ENCODE measurements around the gene GOLGA6L24. TPM values are rescaled to one million over a fixed set of nuclear protein-coding genes. Genes with fewer than 3 reads are reported as not detected.

GOLGA6L24 gene, protein sequence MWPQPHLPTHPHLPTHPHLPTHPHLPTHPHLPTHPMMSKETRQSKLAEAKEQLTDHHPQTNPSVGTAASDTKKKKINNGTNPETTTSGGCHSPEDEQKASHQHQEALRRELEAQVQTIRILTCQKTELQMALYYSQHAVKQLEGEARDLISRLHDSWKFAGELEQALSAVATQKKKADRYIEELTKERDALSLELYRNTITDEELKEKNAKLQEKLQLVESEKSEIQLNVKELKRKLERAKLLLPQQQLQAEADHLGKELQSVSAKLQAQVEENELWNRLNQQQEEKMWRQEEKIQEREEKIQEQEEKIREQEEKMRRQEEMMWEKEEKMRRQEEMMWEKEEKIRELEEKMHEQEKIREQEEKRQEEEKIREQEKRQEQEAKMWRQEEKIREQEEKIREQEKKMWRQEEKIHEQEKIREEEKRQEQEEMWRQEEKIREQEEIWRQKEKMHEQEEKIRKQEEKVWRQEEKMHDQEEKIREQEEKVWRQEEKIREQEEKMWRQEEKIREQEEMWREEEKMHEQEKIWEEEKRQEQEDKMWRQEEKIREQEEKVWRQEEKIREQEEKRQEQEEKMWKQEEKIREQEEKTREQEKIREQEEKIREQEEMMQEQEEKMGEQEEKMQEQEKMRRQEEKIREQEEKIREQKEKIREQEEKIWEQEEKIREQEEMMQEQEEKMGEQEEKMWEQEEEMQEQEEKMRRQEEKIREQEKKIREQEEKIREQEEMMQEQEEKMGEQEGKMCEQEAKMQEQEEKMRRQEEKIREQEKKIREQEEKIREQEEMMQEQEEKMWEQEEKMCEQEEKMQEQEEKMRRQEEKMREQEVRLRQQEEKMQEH
- not detected in 5 replicates for total RNA-seq (2022; extraction: Qiagen RNA extraction)

GRCh38 chr15:28357984-28358383 lies at the start of gene GOLGA6L24:
TSS of gene GOLGA6L24 (minus strand) at chr15:28358084. CDS start at chr15:28358023, 61 bp downstream.

DNA sequence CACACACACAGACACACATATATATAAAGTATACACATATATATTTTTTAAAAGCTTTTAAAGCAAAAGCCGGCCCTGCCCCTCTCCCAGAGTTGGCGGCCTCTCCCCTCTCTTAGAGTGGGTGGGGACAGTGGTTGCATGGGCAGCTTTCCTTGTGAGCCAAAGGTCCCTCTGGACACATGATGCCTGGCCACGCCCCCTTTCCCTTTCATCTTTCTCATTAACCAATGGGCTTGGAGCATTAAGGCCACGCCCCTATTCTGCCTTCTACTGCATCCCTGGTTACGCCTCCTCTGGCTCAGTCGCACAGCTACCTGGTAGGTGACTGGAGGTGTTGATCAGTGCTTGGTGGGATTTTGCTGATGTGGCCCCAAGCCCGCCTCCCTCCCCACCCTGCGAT lies 20.5 kb upstream of the GOLGA6L24 start, which contains the start of gene GOLGA8F:
Gene GOLGA8F (plus strand): TSS at position 301 of the 400 bp plus-strand sequence. CDS start 98 bp downstream, at position 399.

DNA sequence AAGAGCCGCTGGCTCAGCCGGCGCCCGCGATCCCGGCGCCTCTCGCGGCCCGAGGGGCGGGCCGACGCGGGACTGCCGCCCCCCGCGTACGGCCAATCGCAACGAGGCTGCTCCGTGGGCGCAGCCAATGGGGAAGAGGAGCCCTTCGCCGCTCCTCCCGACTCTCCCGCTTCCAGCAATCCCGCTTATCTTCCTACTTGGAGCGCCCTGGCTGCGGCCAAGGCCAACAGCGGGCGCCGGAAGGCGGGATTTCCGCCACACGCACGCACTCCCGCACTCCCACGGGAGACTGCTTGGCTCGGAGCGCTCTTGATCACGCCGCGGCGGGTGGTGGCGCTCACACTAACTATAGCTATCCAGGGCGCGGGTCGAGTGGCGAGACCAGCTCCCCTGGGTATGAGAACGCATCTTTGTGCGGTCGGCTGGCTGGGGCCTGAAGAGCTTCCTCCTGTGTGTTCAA lies 35.7 kb downstream of the GOLGA6L24 start, which contains the start of gene HERC2:
Gene HERC2 (minus strand): TSS at position 51 of the 460 bp plus-strand sequence. CDS start 746 bp downstream, outside the sequence.

Other genes with a start within 250 kb of the GOLGA6L24 start
- gene HERC2, start 35.9 kb downstream of the GOLGA6L24 start, total RNA-seq (2022; extraction: Qiagen RNA extraction): 40.6 to 52.1 TPM (median 45.3 TPM) in 5 replicates
- gene GOLGA8F, start 20.6 kb upstream of the GOLGA6L24 start, total RNA-seq (2022; extraction: Qiagen RNA extraction): not detected in 5 replicates
- gene GOLGA8G, start 174.9 kb upstream of the GOLGA6L24 start, total RNA-seq (2022; extraction: Qiagen RNA extraction): not detected in 5 replicates
- not detected in 5 replicates for gene GOLGA6L25, start 195.5 kb upstream of the GOLGA6L24 start, total RNA-seq (2022; extraction: Qiagen RNA extraction)

All from A549 treated with CORT108297 at 1 μM for 4 hours (cell line).